ENCODE results near the gene SEC14L5.
"Not testable (repeated sequence)": the region's sequence is repeated elsewhere in the genome, so short reads cannot be mapped to it uniquely, and the experiment has no call there.

GRCh38 chr16:4963527-4963926 is 5.4 kb downstream of the SEC14L5 start:
- not testable (repeated sequence) for TF ChIP-seq CTCF (IDR thresholded peaks at IDR 0.05; ENCODE audit: low read length); EZH2 (IDR thresholded peaks at IDR 0.05; ENCODE audit: borderline replicate concordance, low read length)
